ENCODE measurements around the gene SLC35F6. TPM values are rescaled to one million over a fixed set of nuclear protein-coding genes. Genes with fewer than 3 reads are reported as not detected.
"Not testable (repeated sequence)": the region's sequence is repeated elsewhere in the genome, so short reads cannot be mapped to it uniquely, and the experiment has no call there.

Gene SLC35F6
- total and polyA plus RNA-seq, 7 donors = 14.8 to 40.2 (median 25.1) TPM

- DNase-seq (peak; percentile 82 to 89), ATAC-seq (peak; percentile 83 to 96 (median 88))
- H3K27ac ChIP-seq = no peak overlapping the region
- H3K4me1 ChIP-seq = no peaks in the 10 kb centered on the region
- H3K27me3 ChIP-seq (ENCODE audit: insufficient read depth in 3 of 3, low read length in 2 of 3) = no peaks in the 10 kb centered on the region
- no peaks in the 10 kb centered on the region for H3K36me3 ChIP-seq (ENCODE audit: insufficient read depth in 1 of 2, low read depth in 1 of 2)
- H3K4me3 ChIP-seq = no peak overlapping the region
- WGBS, 3 donors = 34 to 39% (median 37%) methylated on average over 9 of the region's 9 CpGs
- intact Hi-C loops (cut with DNase I) = loop anchor here (1.0 kb wide), 1 partner anchor 140 kb away; no protein-coding TSS in a partner anchor
- H3K9me3 ChIP-seq = no peaks in the 10 kb centered on the region
- TF ChIP-seq CTCF (IDR thresholded peaks at IDR 0.05) = peak; percentile 93
These were observed 18.3 kb upstream of the SLC35F6 start for GRCh38 chr2:26745609-26746327.

GRCh38 chr2:26746934-26747333 lies 17.1 kb upstream of the SLC35F6 start:
- Histone ChIP-seq H3K36me3 (ENCODE audit: insufficient read depth in 1 of 2, low read depth in 1 of 2) (no peaks in the 10 kb centered on the region), H3K27ac (no peak overlapping the region), H3K4me3 (no peak overlapping the region), H3K9me3 (no peaks in the 10 kb centered on the region), H3K4me1 (no peaks in the 10 kb centered on the region), H3K27me3 (ENCODE audit: insufficient read depth in 3 of 3, low read length in 2 of 3) (no peaks in the 10 kb centered on the region)
- WGBS, 3 donors = 72 to 76% (median 72%) methylated on average over 3 of the region's 3 CpGs
- no peak for TF ChIP-seq CTCF (IDR thresholded peaks at IDR 0.05)
- ATAC-seq (no peak), DNase-seq (no peak)
- intact Hi-C loops (cut with DNase I) = no loop called here

- DNase-seq; H3K9me3 ChIP-seq; H3K27me3 ChIP-seq (ENCODE audit: insufficient read depth in 3 of 3, low read length in 2 of 3); H3K4me3 ChIP-seq; H3K36me3 ChIP-seq (ENCODE audit: insufficient read depth in 1 of 2, low read depth in 1 of 2); ATAC-seq; H3K4me1 ChIP-seq; H3K27ac ChIP-seq; intact Hi-C loops (cut with DNase I): not testable (repeated sequence)
- 44 to 58% (median 56%) methylated on average over 8 of the region's 8 CpGs for WGBS, 3 donors
These were observed 14.2 kb upstream of the SLC35F6 start for GRCh38 chr2:26749787-26750420.

- H3K4me1 ChIP-seq; intact Hi-C loops (cut with DNase I): not testable (repeated sequence)
- 83 to 84% (median 84%) methylated on average over 11 of the region's 11 CpGs for WGBS, 3 donors
These were observed 13.6 kb upstream of the SLC35F6 start for GRCh38 chr2:26750467-26750866.

GRCh38 chr2:26752656-26753055 lies 11.4 kb upstream of the SLC35F6 start:
- DNase-seq (no peak), ATAC-seq (no peak)
- Histone ChIP-seq H3K27ac (no peak overlapping the region), H3K9me3 (no peaks in the 10 kb centered on the region), H3K4me1 (peaks cover 3% of the 10 kb centered on the region), H3K36me3 (ENCODE audit: insufficient read depth in 1 of 2, low read depth in 1 of 2) (no peaks in the 10 kb centered on the region), H3K27me3 (ENCODE audit: insufficient read depth in 3 of 3, low read length in 2 of 3) (no peaks in the 10 kb centered on the region), H3K4me3 (no peak overlapping the region)
- no peak for TF ChIP-seq CTCF (IDR thresholded peaks at IDR 0.05)
- whole genome bisulfite sequencing, 3 donors = 71 to 81% (median 74%) methylated on average over 3 of the region's 3 CpGs
- intact Hi-C loops (cut with DNase I) = no loop called here

More at GRCh38 chr2:26750467-26750866, 13.6 kb upstream of the SLC35F6 start:
- H3K9me3 ChIP-seq; H3K27me3 ChIP-seq (ENCODE audit: insufficient read depth in 3 of 3, low read length in 2 of 3); ATAC-seq; H3K4me3 ChIP-seq; H3K27ac ChIP-seq; DNase-seq; H3K36me3 ChIP-seq (ENCODE audit: insufficient read depth in 1 of 2, low read depth in 1 of 2): not testable (repeated sequence)
